H1 (cell line): ENCODE results near the gene COL6A5. TPM values are rescaled to one million over a fixed set of nuclear protein-coding genes. Genes with fewer than 3 reads are reported as not detected.

Source experiments
- BRCA1 ChIP-seq: IDR thresholded peaks from 2 replicates; pipeline ENCODE4 v1.6.1; 2012; ENCODE audit warnings: low read depth, low read length, improper control_type of control experiment
- MAX ChIP-seq: IDR thresholded peaks from 2 replicates; pipeline ENCODE4 v1.6.1; 2012; ENCODE audit warnings: inconsistent platforms
- NANOG ChIP-seq: IDR thresholded peaks from 2 replicates; pipeline ENCODE4 v1.6.1; 2011; ENCODE audit warnings: low read length, low read depth, mild to moderate bottlenecking, inconsistent platforms; ENCODE audit not compliant: insufficient read depth, poor library complexity, severe bottlenecking
- RXRA ChIP-seq: IDR thresholded peaks from 2 replicates; pipeline ENCODE4 v1.6.1; 2011; ENCODE audit warnings: low read depth, mild to moderate bottlenecking, low read length, moderate library complexity; ENCODE audit not compliant: insufficient read depth
- TAF1 ChIP-seq: IDR thresholded peaks from 2 replicates; pipeline ENCODE4 v1.6.1; 2011; ENCODE audit warnings: mild to moderate bottlenecking, low read depth, low read length
- polyA plus RNA-seq, 7 experiments: library from polyadenylated mRNA; depleted of rRNA in 3 of 7; stranded (reverse) in 5 of 7; unstranded in 2 of 7; fragments of >200 nt in 5 of 7; fragments of 200-250 nt in 2 of 7; gene quantifications; 1 replicate in 5 of 7; 2 replicates in 1 of 7; 4 replicates in 1 of 7; pipeline versions ENCODE4 v1.2.1 to v1.2.3, GENCODE V29; 2011 to 2013; ENCODE audit warnings: missing spikeins in 2 of 7, mixed read lengths in 2 of 7
- total RNA-seq: library from RNA; stranded (reverse); fragmentation: NEBNext Ultra II Directional; extraction: Animal tissue kit (Norgen Biotek cat#: 25700); gene quantifications from 2 replicates; pipeline ENCODE4 v1.2.1, GENCODE V29; 2021

Gene COL6A5
- total and polyA plus RNA-seq, 2 of the 8 experiments (the other 6 are each of a cell fraction or from before 2014, with no cell fraction given), result 0.05 to 0.06 TPM

GRCh38 chr3:130509008-130509407 lies 163.5 kb downstream of the COL6A5 start (continued):
- TF ChIP-seq TAF1 (no peak), MAX (no peak), RXRA (no peak), BRCA1 (no peak), NANOG (no peak)
